DOHH2 (cell line): Measurements from ENCODE around the gene CYP2S1.

Experiments
- EZH2phosphoT487 ChIP-seq: fragments of 200-600 bp; sonication (generic); IDR thresholded peaks from 2 replicates; pipeline ENCODE4 v1.6.1; 2017; ENCODE audit warnings: borderline replicate concordance, mild to moderate bottlenecking, antibody characterized with exemption, low read length, moderate library complexity, mixed read lengths
- TF ChIP-seq, protein P1 (sequence below): fragments of 200-600 bp; sonication (generic); IDR thresholded peaks from one replicate; pipeline ENCODE4 v1.5.1; 2014; ENCODE audit warnings: antibody characterized with exemption, mild to moderate bottlenecking, low read depth, low read length; ENCODE audit not compliant: poor library complexity, severe bottlenecking

DNA sequence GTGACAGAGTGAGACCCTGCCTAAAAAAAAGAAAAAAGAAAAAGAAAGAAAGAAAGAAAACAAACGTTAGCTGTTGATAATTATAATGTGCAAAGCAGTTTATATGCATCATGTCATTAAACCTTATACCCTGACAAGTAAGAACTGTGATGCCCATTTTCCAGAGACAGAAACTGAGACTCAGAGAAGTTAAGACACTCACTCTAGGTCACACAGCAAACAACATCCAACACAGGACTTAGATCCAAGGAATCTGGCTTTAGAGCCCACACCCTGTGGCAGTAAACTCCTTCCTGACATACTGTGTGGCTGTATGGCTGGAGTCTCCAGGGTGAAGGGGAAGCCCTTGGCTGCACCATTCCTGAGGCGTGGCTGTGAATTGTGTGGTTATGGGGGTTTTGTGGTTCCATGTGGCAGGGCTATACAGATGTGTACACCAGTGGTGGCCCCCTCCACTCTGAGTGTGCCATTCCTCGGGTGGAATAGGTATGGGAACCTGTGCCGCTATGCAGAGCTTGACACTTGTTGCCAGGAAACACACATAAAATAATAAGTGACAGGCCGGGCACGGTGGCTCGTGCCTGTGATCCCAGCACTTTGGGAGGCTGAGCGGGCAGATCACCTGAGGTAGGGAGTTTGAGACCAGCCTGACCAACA is 41.6 kb downstream of the CYP2S1 start:
- TF ChIP-seq, protein P1, sequence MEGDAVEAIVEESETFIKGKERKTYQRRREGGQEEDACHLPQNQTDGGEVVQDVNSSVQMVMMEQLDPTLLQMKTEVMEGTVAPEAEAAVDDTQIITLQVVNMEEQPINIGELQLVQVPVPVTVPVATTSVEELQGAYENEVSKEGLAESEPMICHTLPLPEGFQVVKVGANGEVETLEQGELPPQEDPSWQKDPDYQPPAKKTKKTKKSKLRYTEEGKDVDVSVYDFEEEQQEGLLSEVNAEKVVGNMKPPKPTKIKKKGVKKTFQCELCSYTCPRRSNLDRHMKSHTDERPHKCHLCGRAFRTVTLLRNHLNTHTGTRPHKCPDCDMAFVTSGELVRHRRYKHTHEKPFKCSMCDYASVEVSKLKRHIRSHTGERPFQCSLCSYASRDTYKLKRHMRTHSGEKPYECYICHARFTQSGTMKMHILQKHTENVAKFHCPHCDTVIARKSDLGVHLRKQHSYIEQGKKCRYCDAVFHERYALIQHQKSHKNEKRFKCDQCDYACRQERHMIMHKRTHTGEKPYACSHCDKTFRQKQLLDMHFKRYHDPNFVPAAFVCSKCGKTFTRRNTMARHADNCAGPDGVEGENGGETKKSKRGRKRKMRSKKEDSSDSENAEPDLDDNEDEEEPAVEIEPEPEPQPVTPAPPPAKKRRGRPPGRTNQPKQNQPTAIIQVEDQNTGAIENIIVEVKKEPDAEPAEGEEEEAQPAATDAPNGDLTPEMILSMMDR = no peak
- no peak for TF ChIP-seq EZH2phosphoT487
